Dendritic cell treated with granulocyte-macrophage colony-stimulating factor and Interleukin-4, amounts not matched to agents 40 ng/mL and 50 ng/mL, for 4 days (primary cell): ENCODE results near the gene ATAD5.

Source experiments
- H3K27ac Mint-ChIP-seq: one replicate; pipeline ENCODE4 v1.8.0; 2022; ENCODE audit warnings: mild to moderate bottlenecking, mixed read lengths
- H3K27me3 Mint-ChIP-seq: one replicate; pipeline ENCODE4 v1.8.0; 2022; ENCODE audit warnings: mild to moderate bottlenecking, mixed read lengths
- H3K36me3 Mint-ChIP-seq: one replicate; pipeline ENCODE4 v1.8.0; 2022; ENCODE audit warnings: low read depth, mixed read lengths
- H3K4me1 Mint-ChIP-seq: one replicate; pipeline ENCODE4 v1.8.0; 2022; ENCODE audit warnings: low read depth, mixed read lengths
- H3K4me3 Mint-ChIP-seq: one replicate; pipeline ENCODE4 v1.8.0; 2022; ENCODE audit warnings: mild to moderate bottlenecking, moderate library complexity, mixed read lengths
- H3K9me3 Mint-ChIP-seq: one replicate; pipeline ENCODE4 v1.8.0; 2022; ENCODE audit warnings: mixed read lengths
- intact Hi-C: fragments of 100-400 bp; cut with micrococcal nuclease; formaldehyde crosslinking; loops from one replicate; pipeline ENCODE4 v1.15.0; 2022

ATAD5 gene, protein sequence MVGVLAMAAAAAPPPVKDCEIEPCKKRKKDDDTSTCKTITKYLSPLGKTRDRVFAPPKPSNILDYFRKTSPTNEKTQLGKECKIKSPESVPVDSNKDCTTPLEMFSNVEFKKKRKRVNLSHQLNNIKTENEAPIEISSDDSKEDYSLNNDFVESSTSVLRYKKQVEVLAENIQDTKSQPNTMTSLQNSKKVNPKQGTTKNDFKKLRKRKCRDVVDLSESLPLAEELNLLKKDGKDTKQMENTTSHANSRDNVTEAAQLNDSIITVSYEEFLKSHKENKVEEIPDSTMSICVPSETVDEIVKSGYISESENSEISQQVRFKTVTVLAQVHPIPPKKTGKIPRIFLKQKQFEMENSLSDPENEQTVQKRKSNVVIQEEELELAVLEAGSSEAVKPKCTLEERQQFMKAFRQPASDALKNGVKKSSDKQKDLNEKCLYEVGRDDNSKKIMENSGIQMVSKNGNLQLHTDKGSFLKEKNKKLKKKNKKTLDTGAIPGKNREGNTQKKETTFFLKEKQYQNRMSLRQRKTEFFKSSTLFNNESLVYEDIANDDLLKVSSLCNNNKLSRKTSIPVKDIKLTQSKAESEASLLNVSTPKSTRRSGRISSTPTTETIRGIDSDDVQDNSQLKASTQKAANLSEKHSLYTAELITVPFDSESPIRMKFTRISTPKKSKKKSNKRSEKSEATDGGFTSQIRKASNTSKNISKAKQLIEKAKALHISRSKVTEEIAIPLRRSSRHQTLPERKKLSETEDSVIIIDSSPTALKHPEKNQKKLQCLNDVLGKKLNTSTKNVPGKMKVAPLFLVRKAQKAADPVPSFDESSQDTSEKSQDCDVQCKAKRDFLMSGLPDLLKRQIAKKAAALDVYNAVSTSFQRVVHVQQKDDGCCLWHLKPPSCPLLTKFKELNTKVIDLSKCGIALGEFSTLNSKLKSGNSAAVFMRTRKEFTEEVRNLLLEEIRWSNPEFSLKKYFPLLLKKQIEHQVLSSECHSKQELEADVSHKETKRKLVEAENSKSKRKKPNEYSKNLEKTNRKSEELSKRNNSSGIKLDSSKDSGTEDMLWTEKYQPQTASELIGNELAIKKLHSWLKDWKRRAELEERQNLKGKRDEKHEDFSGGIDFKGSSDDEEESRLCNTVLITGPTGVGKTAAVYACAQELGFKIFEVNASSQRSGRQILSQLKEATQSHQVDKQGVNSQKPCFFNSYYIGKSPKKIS (N-terminal part only)

DNA sequence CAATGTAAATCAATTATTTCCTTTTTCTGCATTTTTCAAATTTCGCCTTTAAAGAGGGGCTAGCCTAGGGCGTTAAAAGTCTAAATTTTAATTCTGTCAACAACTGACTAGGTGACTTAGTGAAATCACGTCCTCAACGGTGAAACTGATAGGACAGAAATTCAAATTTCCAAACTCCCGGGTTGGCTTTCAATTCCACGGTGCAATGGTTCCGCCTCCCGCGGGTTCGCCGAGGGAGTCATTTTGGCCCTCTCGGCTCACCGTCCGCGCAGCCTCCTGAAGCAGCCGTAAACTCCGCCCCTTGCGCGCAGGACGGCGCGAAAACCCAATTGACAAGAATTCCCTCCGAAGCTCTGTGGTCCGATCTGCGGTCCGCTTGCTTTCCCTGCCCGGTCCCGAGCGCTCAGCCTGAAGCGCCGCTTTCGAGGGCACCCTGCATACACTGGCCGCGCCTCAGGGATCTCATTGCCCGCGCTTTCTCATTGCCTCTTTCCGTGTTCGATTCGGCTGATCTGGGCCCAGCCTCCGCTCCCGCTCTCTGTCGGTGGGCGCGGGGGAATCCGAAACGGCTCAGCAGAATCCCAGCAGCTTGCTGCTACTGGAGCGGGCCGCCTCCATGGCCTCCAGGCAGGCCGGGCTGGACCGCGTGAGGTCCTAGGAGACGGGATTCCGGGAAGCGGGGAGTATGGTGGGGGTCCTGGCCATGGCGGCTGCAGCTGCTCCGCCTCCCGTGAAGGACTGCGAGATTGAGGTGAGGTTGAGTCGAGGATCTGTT, at the start of gene ATAD5:
ATAD5 (plus strand) TSS at position 304 of the 775 bp plus-strand sequence; CDS start at position 686, 382 bp downstream.
- intact Hi-C loops: no loop called here
- H3K4me3 Mint-ChIP-seq: peak within 1 kb of the TSS; percentile 94
- H3K27ac Mint-ChIP-seq: peak within 1 kb of the TSS; percentile 88
- no peaks in the 10 kb centered on the region for H3K27me3 Mint-ChIP-seq
- H3K36me3 Mint-ChIP-seq: peaks cover 6% of the 10 kb centered on the region
- peaks cover 20% of the 10 kb centered on the region for H3K4me1 Mint-ChIP-seq
- no peaks in the 10 kb centered on the region for H3K9me3 Mint-ChIP-seq

DNA sequence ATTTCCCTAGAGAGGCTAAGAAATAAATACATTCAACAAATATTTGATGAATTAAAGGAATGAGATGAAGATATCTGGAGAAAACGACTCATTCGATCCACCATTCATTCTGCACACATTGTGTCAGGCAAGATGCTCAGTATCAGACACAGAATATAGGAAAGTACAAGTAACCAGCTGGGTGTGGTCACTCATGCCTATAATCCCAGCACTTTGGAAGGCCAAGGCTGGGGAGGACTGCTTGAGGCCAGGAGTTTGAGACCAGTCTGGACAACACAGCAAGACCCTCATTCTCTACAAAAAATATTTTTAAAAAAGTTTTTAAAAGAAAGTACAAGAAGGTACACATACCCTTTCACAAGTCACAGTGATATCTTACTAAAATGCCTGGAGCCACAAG, 49.6 kb upstream of the ATAD5 start:
- Mint-ChIP-seq H3K27me3 (no peaks in the 10 kb centered on the region), H3K4me1 (no peaks in the 10 kb centered on the region), H3K27ac (no peak overlapping the region), H3K36me3 (peaks cover 81% of the 10 kb centered on the region), H3K4me3 (no peak overlapping the region), H3K9me3 (no peaks in the 10 kb centered on the region)
- intact Hi-C loops: no loop called here

DNA sequence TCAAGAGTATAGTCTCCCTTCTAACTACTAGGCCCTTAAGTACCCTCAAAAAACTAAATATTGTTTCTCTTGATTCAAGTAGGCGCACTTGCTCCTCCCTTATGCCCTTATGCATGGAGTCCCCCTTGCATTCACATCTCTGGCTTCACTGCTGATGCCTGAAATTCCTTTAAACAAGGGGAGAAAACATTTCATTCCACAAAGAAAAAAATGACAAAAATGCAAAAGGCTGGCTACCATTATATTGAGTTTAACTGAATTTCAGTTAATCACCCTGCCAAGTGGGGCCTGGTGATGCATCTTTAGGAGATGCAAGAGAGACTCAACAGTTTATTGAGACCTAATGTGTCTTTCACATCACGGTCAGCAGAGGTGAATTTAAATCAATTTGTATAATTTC, 42.8 kb upstream of the ATAD5 start:
- no peaks in the 10 kb centered on the region for H3K27me3 Mint-ChIP-seq
- intact Hi-C loops: no loop called here
- H3K27ac Mint-ChIP-seq: no peak overlapping the region
- H3K36me3 Mint-ChIP-seq: peaks cover 100% of the 10 kb centered on the region
- no peaks in the 10 kb centered on the region for H3K9me3 Mint-ChIP-seq
- no peak overlapping the region for H3K4me3 Mint-ChIP-seq
- H3K4me1 Mint-ChIP-seq: no peaks in the 10 kb centered on the region

DNA sequence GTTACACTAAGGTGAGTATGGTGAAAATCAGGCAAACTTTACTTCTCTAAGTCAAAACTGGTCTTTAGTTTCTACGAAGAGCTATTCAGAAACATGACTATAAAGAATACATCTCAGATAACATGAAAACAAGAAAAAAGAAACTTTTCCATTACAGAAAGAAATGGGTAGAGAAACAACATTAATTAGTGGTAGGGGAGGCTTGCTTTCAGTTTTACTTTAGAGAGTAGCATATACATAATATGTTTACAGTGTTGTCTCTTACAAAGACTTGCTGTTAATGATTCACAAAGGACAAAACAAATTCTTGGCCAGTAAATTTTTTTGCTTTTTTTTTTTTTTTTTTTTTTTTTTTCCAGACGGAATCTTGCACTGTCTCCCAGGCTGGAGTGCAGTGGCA, 41.5 kb upstream of the ATAD5 start:
- no peaks in the 10 kb centered on the region for H3K27me3 Mint-ChIP-seq
- H3K4me1 Mint-ChIP-seq: no peaks in the 10 kb centered on the region
- peaks cover 100% of the 10 kb centered on the region for H3K36me3 Mint-ChIP-seq
- no peak overlapping the region for H3K27ac Mint-ChIP-seq
- H3K9me3 Mint-ChIP-seq: no peaks in the 10 kb centered on the region
- H3K4me3 Mint-ChIP-seq: no peak overlapping the region
- intact Hi-C loops: no loop called here

- Mint-ChIP-seq H3K27me3 (no peaks in the 10 kb centered on the region), H3K36me3 (peaks cover 100% of the 10 kb centered on the region), H3K9me3 (no peaks in the 10 kb centered on the region), H3K4me3 (no peak overlapping the region), H3K4me1 (no peaks in the 10 kb centered on the region), H3K27ac (no peak overlapping the region)
- intact Hi-C loops: no loop called here
Observed at GRCh38 chr17:30793282-30793977, 38.3 kb upstream of the ATAD5 start.

GRCh38 chr17:30794372-30794771, 37.4 kb upstream of the ATAD5 start:
- H3K4me1 Mint-ChIP-seq: no peaks in the 10 kb centered on the region
- peaks cover 97% of the 10 kb centered on the region for H3K36me3 Mint-ChIP-seq
- no peaks in the 10 kb centered on the region for H3K9me3 Mint-ChIP-seq

GRCh38 chr17:30796016-30796415, 35.8 kb upstream of the ATAD5 start:
- no peaks in the 10 kb centered on the region for H3K9me3 Mint-ChIP-seq
- intact Hi-C loops: no loop called here

More at GRCh38 chr17:30794372-30794771, 37.4 kb upstream of the ATAD5 start:
- intact Hi-C loops: no loop called here
- Mint-ChIP-seq H3K27ac (no peak overlapping the region), H3K4me3 (no peak overlapping the region), H3K27me3 (no peaks in the 10 kb centered on the region)

GRCh38 chr17:30801671-30802070, 30.1 kb upstream of the ATAD5 start:
- Mint-ChIP-seq H3K27ac (no peak overlapping the region), H3K4me3 (no peak overlapping the region), H3K36me3 (peaks cover 80% of the 10 kb centered on the region), H3K27me3 (no peaks in the 10 kb centered on the region), H3K9me3 (no peaks in the 10 kb centered on the region), H3K4me1 (peaks cover 15% of the 10 kb centered on the region)
- intact Hi-C loops: no loop called here

More at GRCh38 chr17:30796016-30796415, 35.8 kb upstream of the ATAD5 start:
- Mint-ChIP-seq H3K36me3 (peaks cover 97% of the 10 kb centered on the region), H3K27me3 (no peaks in the 10 kb centered on the region), H3K27ac (no peak overlapping the region), H3K4me3 (no peak overlapping the region), H3K4me1 (no peaks in the 10 kb centered on the region)

- Mint-ChIP-seq H3K4me3 (peak overlapping the region; percentile 26), H3K36me3 (peaks cover 60% of the 10 kb centered on the region), H3K27me3 (no peaks in the 10 kb centered on the region)
Observed at GRCh38 chr17:30805944-30806456, 25.8 kb upstream of the ATAD5 start.

DNA sequence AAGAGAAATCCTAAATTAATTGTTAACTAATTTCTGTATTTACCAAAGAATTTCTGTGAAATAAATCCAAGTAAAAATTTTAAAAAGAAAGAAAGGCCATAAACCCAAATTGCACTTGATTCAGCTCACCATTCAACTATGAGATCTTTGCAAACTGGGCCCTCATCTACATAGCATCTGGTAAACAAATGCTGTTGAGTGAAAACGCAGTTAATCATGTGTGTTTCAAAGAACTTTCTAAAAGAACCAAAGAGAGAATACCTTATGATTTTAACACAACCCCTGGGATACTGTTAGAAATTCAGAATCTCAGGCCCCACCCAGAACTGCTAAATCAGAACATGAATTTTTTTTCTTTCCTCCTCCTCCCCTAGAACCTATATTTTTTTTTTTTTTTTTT, 23.9 kb upstream of the ATAD5 start:
- Mint-ChIP-seq H3K4me3 (peak overlapping the region; percentile 6), H3K27ac (peak overlapping the region; percentile 81), H3K9me3 (no peaks in the 10 kb centered on the region), H3K36me3 (peaks cover 56% of the 10 kb centered on the region), H3K27me3 (no peaks in the 10 kb centered on the region), H3K4me1 (peaks cover 41% of the 10 kb centered on the region)
- intact Hi-C loops: loop anchor here (2.0 kb wide), 1 partner anchor 15 kb away; no protein-coding TSS in a partner anchor

More at GRCh38 chr17:30805944-30806456, 25.8 kb upstream of the ATAD5 start:
- Mint-ChIP-seq H3K27ac (no peak overlapping the region), H3K9me3 (no peaks in the 10 kb centered on the region), H3K4me1 (peaks cover 35% of the 10 kb centered on the region)
- intact Hi-C loops: no loop called here

DNA sequence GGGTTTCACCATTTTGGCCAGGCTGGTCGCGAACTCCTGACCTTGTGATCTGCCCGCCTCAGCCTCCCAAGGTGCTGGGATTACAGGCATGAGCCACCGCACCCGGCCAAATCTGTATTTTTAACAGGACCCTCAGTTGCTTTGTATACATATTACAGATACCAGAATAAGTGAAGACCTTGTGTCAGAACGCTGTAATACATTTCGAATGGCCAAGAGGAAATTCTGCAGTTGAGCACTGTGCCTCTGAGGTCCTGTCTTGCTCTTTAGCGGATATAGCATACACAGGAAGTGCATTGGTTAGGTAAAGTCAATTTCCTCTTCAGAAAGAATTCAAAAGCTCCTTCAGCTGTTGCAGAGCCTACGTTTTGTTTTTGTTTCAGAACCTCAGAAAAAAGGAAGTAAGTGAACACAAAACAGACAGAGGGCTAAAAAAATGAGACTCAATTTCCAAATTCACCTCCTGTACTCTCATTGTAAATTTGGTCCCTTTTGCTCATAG, 22.9 kb upstream of the ATAD5 start:
- Mint-ChIP-seq H3K4me3 (peak overlapping the region; percentile 58), H3K27me3 (no peaks in the 10 kb centered on the region), H3K9me3 (no peaks in the 10 kb centered on the region), H3K36me3 (peaks cover 53% of the 10 kb centered on the region), H3K4me1 (peaks cover 46% of the 10 kb centered on the region), H3K27ac (peak overlapping the region; percentile 81)
- intact Hi-C loops: loop anchor here (2.0 kb wide), 1 partner anchor 14 kb away; no protein-coding TSS in a partner anchor

- peaks cover 51% of the 10 kb centered on the region for H3K4me1 Mint-ChIP-seq
Observed at GRCh38 chr17:30809867-30810266, 21.9 kb upstream of the ATAD5 start.

More at GRCh38 chr17:30809867-30810266, 21.9 kb upstream of the ATAD5 start:
- intact Hi-C loops: loop anchor here (2.0 kb wide), 1 partner anchor 13 kb away; no protein-coding TSS in a partner anchor
- Mint-ChIP-seq H3K27ac (peak overlapping the region; percentile 81), H3K36me3 (peaks cover 48% of the 10 kb centered on the region), H3K9me3 (no peaks in the 10 kb centered on the region), H3K4me3 (no peak overlapping the region), H3K27me3 (no peaks in the 10 kb centered on the region)
